ENCODE data around the gene RBM33. TPM values are rescaled to one million over a fixed set of nuclear protein-coding genes. Genes with fewer than 3 reads are reported as not detected.

RBM33 gene
- total and polyA plus RNA-seq, 10 of the 15 experiments (the other 5 are each of a cell fraction or from before 2014, with no cell fraction given), result 4.7 to 67.2 (median 24.3) TPM

DNA sequence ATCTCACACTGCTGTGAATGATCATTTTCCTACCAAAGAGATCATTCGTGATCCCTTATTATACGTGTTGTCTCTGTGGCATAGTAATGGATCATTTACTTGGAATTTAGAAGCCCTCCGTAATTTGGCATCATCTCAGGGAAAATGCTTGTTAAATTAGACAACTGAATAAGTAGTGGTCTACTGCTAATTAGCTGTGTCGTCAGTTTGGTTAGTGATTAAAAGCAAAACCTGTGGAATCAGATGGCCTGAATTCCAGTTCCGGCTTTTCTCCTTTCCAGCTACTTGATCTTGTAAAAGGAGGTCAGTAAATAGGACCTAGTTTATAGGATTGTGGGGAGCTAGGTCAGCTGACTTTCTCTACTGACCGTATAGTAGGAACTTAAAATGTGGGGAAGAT, 65.6 kb downstream of the RBM33 start:
- intact Hi-C loops (cut with micrococcal nuclease; ENCODE audit: unreplicated experiment), result no loop called here
- Histone ChIP-seq H2AFZ (ENCODE audit: control insufficient read depth, low read depth, low read length) (no peak overlapping the region), H3K36me3 (ENCODE audit: control insufficient read depth in 2 of 2, insufficient read depth in 2 of 2, low read length in 1 of 2) (peaks cover 24 to 48% of the 10 kb centered on the region in 2 experiments), H3K79me2 (ENCODE audit: control insufficient read depth, insufficient read depth, low read length) (peaks cover 11% of the 10 kb centered on the region), H3K27me3 (replicated peaks in 1 of 2; ENCODE audit: control insufficient read depth in 2 of 2, insufficient read depth in 2 of 2, low read length in 1 of 2) (no peaks in the 10 kb centered on the region), H3K27ac (ENCODE audit: control insufficient read depth, insufficient read depth) (peak overlapping the region; percentile 44), H3K9ac (ENCODE audit: control insufficient read depth, insufficient read depth, low read length) (no peak overlapping the region), H3K4me3 (no peak overlapping the region), H4K20me1 (ENCODE audit: control insufficient read depth, insufficient read depth) (no peaks in the 10 kb centered on the region; the same call in 1 of the 2 replicates), H3K9me3 (replicated peaks; ENCODE audit: control insufficient read depth, insufficient read depth, low read length) (no peaks in the 10 kb centered on the region), H3K4me1 (ENCODE audit: control insufficient read depth, insufficient read depth, low read length) (peaks cover 6% of the 10 kb centered on the region), H3K4me2 (ENCODE audit: control insufficient read depth, insufficient read depth) (peak overlapping the region; percentile 23; the same call in 1 of the 2 replicates)
- DNase-seq (ENCODE audit: low read depth, low spot score) (no peak), ATAC-seq (no peak), FAIRE-seq (peak; percentile 52)
- ChIA-PET RAD21 (ENCODE audit: unreplicated experiment) (interaction anchor here (0.9 to 1.9 kb wide), 2 partner anchors 21 to 111 kb away, joined by 3 to 5 read pairs; no protein-coding TSS in a partner anchor), CTCF (interaction anchor here (0.7 to 1.6 kb wide), 3 partner anchors 10 to 111 kb away, joined by 3 to 4 read pairs (median 4); no protein-coding TSS in a partner anchor), SMC1A (ENCODE audit: uncharacterized antibody, unreplicated experiment) (interaction anchor here (1.3 to 2.6 kb wide), 3 partner anchors 12 to 17 kb away, joined by 4 to 6 read pairs (median 6); no protein-coding TSS in a partner anchor), POLR2A (interaction anchor here (0.7 to 0.8 kb wide), 3 partner anchors 10 to 1639 kb away, joined by 3 read pairs; no protein-coding TSS in a partner anchor)
- 77% methylated on average over 6 of the region's 6 CpGs for WGBS (ENCODE audit: insufficient coverage, insufficient replicate concordance, low lambda C conversion rate, missing lambda C conversion rate)
- in situ Hi-C loops (cut with MboI), result no loop called here
- TF ChIP-seq, protein P1, sequence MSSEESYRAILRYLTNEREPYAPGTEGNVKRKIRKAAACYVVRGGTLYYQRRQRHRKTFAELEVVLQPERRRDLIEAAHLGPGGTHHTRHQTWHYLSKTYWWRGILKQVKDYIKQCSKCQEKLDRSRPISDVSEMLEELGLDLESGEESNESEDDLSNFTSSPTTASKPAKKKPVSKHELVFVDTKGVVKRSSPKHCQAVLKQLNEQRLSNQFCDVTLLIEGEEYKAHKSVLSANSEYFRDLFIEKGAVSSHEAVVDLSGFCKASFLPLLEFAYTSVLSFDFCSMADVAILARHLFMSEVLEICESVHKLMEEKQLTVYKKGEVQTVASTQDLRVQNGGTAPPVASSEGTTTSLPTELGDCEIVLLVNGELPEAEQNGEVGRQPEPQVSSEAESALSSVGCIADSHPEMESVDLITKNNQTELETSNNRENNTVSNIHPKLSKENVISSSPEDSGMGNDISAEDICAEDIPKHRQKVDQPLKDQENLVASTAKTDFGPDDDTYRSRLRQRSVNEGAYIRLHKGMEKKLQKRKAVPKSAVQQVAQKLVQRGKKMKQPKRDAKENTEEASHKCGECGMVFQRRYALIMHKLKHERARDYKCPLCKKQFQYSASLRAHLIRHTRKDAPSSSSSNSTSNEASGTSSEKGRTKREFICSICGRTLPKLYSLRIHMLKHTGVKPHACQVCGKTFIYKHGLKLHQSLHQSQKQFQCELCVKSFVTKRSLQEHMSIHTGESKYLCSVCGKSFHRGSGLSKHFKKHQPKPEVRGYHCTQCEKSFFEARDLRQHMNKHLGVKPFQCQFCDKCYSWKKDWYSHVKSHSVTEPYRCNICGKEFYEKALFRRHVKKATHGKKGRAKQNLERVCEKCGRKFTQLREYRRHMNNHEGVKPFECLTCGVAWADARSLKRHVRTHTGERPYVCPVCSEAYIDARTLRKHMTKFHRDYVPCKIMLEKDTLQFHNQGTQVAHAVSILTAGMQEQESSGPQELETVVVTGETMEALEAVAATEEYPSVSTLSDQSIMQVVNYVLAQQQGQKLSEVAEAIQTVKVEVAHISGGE (CRISPR knock-in tag; IDR thresholded peaks at IDR 0.05), result no peak
- TF ChIP-seq HDAC6 (IDR thresholded peaks at IDR 0.05; ENCODE audit: unreplicated experiment), result no peak
- no peak for TF ChIP-seq ESRRA (IDR thresholded peaks at IDR 0.05; ENCODE audit: low read length)
- no peak for TF ChIP-seq IRF4 (IDR thresholded peaks at IDR 0.05; ENCODE audit: low read depth, low read length)
- TF ChIP-seq BRCA1 (IDR thresholded peaks at IDR 0.05; ENCODE audit: low read depth, low read length), result no peak
- TF ChIP-seq, protein P2, sequence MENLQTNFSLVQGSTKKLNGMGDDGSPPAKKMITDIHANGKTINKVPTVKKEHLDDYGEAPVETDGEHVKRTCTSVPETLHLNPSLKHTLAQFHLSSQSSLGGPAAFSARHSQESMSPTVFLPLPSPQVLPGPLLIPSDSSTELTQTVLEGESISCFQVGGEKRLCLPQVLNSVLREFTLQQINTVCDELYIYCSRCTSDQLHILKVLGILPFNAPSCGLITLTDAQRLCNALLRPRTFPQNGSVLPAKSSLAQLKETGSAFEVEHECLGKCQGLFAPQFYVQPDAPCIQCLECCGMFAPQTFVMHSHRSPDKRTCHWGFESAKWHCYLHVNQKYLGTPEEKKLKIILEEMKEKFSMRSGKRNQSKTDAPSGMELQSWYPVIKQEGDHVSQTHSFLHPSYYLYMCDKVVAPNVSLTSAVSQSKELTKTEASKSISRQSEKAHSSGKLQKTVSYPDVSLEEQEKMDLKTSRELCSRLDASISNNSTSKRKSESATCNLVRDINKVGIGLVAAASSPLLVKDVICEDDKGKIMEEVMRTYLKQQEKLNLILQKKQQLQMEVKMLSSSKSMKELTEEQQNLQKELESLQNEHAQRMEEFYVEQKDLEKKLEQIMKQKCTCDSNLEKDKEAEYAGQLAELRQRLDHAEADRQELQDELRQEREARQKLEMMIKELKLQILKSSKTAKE (IDR thresholded peaks at IDR 0.05; ENCODE audit: low read depth, poor library complexity, severe bottlenecking), result no peak
- TF ChIP-seq CREB1 (IDR thresholded peaks at IDR 0.05; ENCODE audit: low read depth), result no peak
- no peak for TF ChIP-seq FOXM1 (IDR thresholded peaks at IDR 0.05; ENCODE audit: low read depth, low read length)
- TF ChIP-seq SRF (IDR thresholded peaks at IDR 0.05; ENCODE audit: low read depth in 2 of 2, low read length in 2 of 2), result no peak
- TF ChIP-seq JUND (IDR thresholded peaks at IDR 0.05; ENCODE audit: low read depth, low read length), result no peak
- TF ChIP-seq PML (IDR thresholded peaks at IDR 0.05; ENCODE audit: low read length), result no peak
- no peak for TF ChIP-seq SMARCA5 (IDR thresholded peaks at IDR 0.05)
- BruUV-seq (replicated peaks), result no TSS peak
